ENCODE data around the gene YPEL2. TPM values are rescaled to one million over a fixed set of nuclear protein-coding genes. Genes with fewer than 3 reads are reported as not detected.
A peak's percentile ranks its signal among the peaks of the same experiment; 100 is the strongest.

The YPEL2 gene
- polyA plus RNA-seq, 3 donors, result 21.5 to 63.1 (median 25.1) TPM

GRCh38 chr17:59287452-59287851, 44.0 kb upstream of the YPEL2 start:
- Mint-ChIP-seq H3K4me1 (peaks cover 28% of the 10 kb centered on the region), H3K4me3 (no peak overlapping the region), H3K36me3 (peaks cover 0 to 4% of the 10 kb centered on the region in 2 donors), H3K9me3 (peaks cover 0 to 3% (median 0%) of the 10 kb centered on the region in 7 donors), H3K27ac (peak overlapping the region in 6 of 7 donors; percentile 84 to 98 (median 92)), H3K27me3 (ENCODE audit: low read depth in 3 of 3) (peaks cover 0 to 3% (median 0%) of the 10 kb centered on the region in 3 donors)
- no peak for TF ChIP-seq CTCF (IDR thresholded peaks at IDR 0.05)
- peaks cover 15 to 29% of the 10 kb centered on the region in 2 donors for H3K4me1 ChIP-seq (ENCODE audit: control insufficient read depth in 1 of 2, insufficient read depth in 2 of 2, low read length in 2 of 2)
- no peaks in the 10 kb centered on the region for H3K79me2 ChIP-seq (ENCODE audit: insufficient read depth, low read length)
- peak in 2 of 3 donors; percentile 75 to 88 for DNase-seq
- H3K4me3 ChIP-seq (replicated peaks in 1 of 3; ENCODE audit: low read depth in 2 of 3, low read length in 3 of 3), result no peak overlapping the region
- H3K36me3 ChIP-seq (replicated peaks in 1 of 2; ENCODE audit: control insufficient read depth in 1 of 2, insufficient read depth in 2 of 2, low read length in 2 of 2), result no peaks in the 10 kb centered on the region
- H2AFZ ChIP-seq (ENCODE audit: insufficient read depth, low read depth, low read length, poor library complexity, severe bottlenecking), result no peak overlapping the region
- peak overlapping the region; percentile 22 for H3K4me2 ChIP-seq (replicated peaks; ENCODE audit: extremely low read depth, low read length, poor library complexity, severe bottlenecking)
- peak overlapping the region; percentile 4 for H3K9ac ChIP-seq (ENCODE audit: insufficient read depth, low read length, poor library complexity, severe bottlenecking)
- intact Hi-C loops (cut with micrococcal nuclease), result no loop called here
- no peaks in the 10 kb centered on the region for H3K9me3 ChIP-seq (replicated peaks in 1 of 2; ENCODE audit: control insufficient read depth in 1 of 2, insufficient read depth in 1 of 2, low read length in 2 of 2)
- no peaks in the 10 kb centered on the region for H3K27me3 ChIP-seq (ENCODE audit: control insufficient read depth in 2 of 2, insufficient read depth in 2 of 2, low read length in 2 of 2)
- no CpG with 5 or more reads among the region's 1 CpG for WGBS (ENCODE audit: insufficient coverage)
- H4K20me1 ChIP-seq (ENCODE audit: insufficient read depth, low read length), result no peaks in the 10 kb centered on the region
- H3K27ac ChIP-seq (ENCODE audit: low read depth in 1 of 2, low read length in 2 of 2), result peak overlapping the region; percentile 47 to 80

GRCh38 chr17:59287891-59288290, 43.6 kb upstream of the YPEL2 start:
- Mint-ChIP-seq H3K27ac (peak overlapping the region in 6 of 7 donors; percentile 82 to 98 (median 90)), H3K9me3 (peaks cover 0 to 3% (median 0%) of the 10 kb centered on the region in 7 donors), H3K4me1 (peaks cover 28% of the 10 kb centered on the region), H3K27me3 (ENCODE audit: low read depth in 3 of 3) (peaks cover 0 to 3% (median 0%) of the 10 kb centered on the region in 3 donors), H3K4me3 (no peak overlapping the region), H3K36me3 (peaks cover 0 to 4% of the 10 kb centered on the region in 2 donors)
- H3K27me3 ChIP-seq (ENCODE audit: control insufficient read depth in 2 of 2, insufficient read depth in 2 of 2, low read length in 2 of 2), result no peaks in the 10 kb centered on the region
- H4K20me1 ChIP-seq (ENCODE audit: insufficient read depth, low read length), result no peaks in the 10 kb centered on the region
- intact Hi-C loops (cut with micrococcal nuclease), result no loop called here
- peak overlapping the region; percentile 22 for H3K4me2 ChIP-seq (replicated peaks; ENCODE audit: extremely low read depth, low read length, poor library complexity, severe bottlenecking)
- TF ChIP-seq CTCF (IDR thresholded peaks at IDR 0.05), result no peak
- no peaks in the 10 kb centered on the region for H3K9me3 ChIP-seq (replicated peaks in 1 of 2; ENCODE audit: control insufficient read depth in 1 of 2, insufficient read depth in 1 of 2, low read length in 2 of 2)
- peak overlapping the region; percentile 4 for H3K9ac ChIP-seq (ENCODE audit: insufficient read depth, low read length, poor library complexity, severe bottlenecking)
- H3K4me3 ChIP-seq (replicated peaks in 1 of 3; ENCODE audit: low read depth in 2 of 3, low read length in 3 of 3), result no peak overlapping the region
- peak in 1 of 3 donors; percentile 47 for DNase-seq
- H2AFZ ChIP-seq (ENCODE audit: insufficient read depth, low read depth, low read length, poor library complexity, severe bottlenecking), result no peak overlapping the region
- H3K27ac ChIP-seq (ENCODE audit: low read depth in 1 of 2, low read length in 2 of 2), result peak overlapping the region; percentile 80 to 81
- H3K79me2 ChIP-seq (ENCODE audit: insufficient read depth, low read length), result no peaks in the 10 kb centered on the region
- no peaks in the 10 kb centered on the region for H3K36me3 ChIP-seq (replicated peaks in 1 of 2; ENCODE audit: control insufficient read depth in 1 of 2, insufficient read depth in 2 of 2, low read length in 2 of 2)
- 67% methylated on average over 2 of the region's 3 CpGs for whole genome bisulfite sequencing (ENCODE audit: insufficient coverage)
- peaks cover 15 to 29% of the 10 kb centered on the region in 2 donors for H3K4me1 ChIP-seq (ENCODE audit: control insufficient read depth in 1 of 2, insufficient read depth in 2 of 2, low read length in 2 of 2)

Measured in CD14-positive monocyte (primary cell).